Uterus (tissue), 4 donors: Measurements from ENCODE around the gene SNX10. TPM values are rescaled to one million over a fixed set of nuclear protein-coding genes. Genes with fewer than 3 reads are reported as not detected.

Source experiments
- DNase-seq, 2 donors: peaks; one replicate each; pipeline ENCODE4 v3.0.0-alpha.2; 2019 to 2020
- H3K27ac ChIP-seq, 2 donors: fragments of 200-600 bp; sonication (generic); 1 replicate in 1 of 2; 2 replicates in 1 of 2; pipeline ENCODE4 v1.5.1; 2016 to 2018
- H3K27me3 ChIP-seq, 2 donors: fragments of 200-600 bp; sonication (generic); one replicate each; pipeline ENCODE4 v1.5.1; 2018 to 2019; ENCODE audit warnings: control low read depth in 1 of 2
- H3K36me3 ChIP-seq, 2 donors: fragments of 200-600 bp; sonication (generic); one replicate each; pipeline ENCODE4 v1.5.1; 2019; ENCODE audit warnings: control low read depth in 1 of 2
- H3K4me1 ChIP-seq, 2 donors: fragments of 200-600 bp; sonication (generic); one replicate each; pipeline ENCODE4 v1.5.1; 2018 to 2019; ENCODE audit warnings: control low read depth in 1 of 2
- H3K4me3 ChIP-seq, 2 donors: fragments of 200-600 bp; sonication (generic); 1 replicate in 1 of 2; 2 replicates in 1 of 2; pipeline ENCODE4 v1.5.1; 2018 to 2019; ENCODE audit warnings: mild to moderate bottlenecking in 1 of 2
- H3K9me3 ChIP-seq, 2 donors: fragments of 200-600 bp; sonication (generic); one replicate each; pipeline ENCODE4 v1.5.1; 2019; ENCODE audit warnings: control low read depth in 1 of 2
- CTCF ChIP-seq, 4 experiments: fragments of 200-600 bp in 2 of 4; fragments of 450-650 bp in 2 of 4; sonication (generic) in 2 of 4; IDR thresholded peaks; one replicate each; pipeline ENCODE4 v1.5.1; 2016 to 2019; ENCODE audit warnings: antibody characterized with exemption in 4 of 4, mild to moderate bottlenecking in 2 of 4, moderate library complexity in 1 of 4
- POLR2A ChIP-seq, 2 donors: fragments of 450-650 bp; IDR thresholded peaks; one replicate each; pipeline ENCODE4 v1.6.1; 2016; ENCODE audit warnings: antibody characterized with exemption in 2 of 2, mild to moderate bottlenecking in 1 of 2, moderate library complexity in 1 of 2
- intact Hi-C: fragments of 100-400 bp; cut with DNase I; formaldehyde crosslinking; loops from one replicate; pipeline ENCODE4 v1.15.1; 2023; ENCODE audit warnings: low total_unique reads
- total RNA-seq, 4 donors: library from RNA; depleted of rRNA in 3 of 4; stranded (reverse); fragments of >200 nt in 3 of 4; gene quantifications; one replicate each; pipeline versions ENCODE4 v1.1.0 to v1.2.4, GENCODE V29; 2014 to 2023
- donor health status: DM: yes; HTN: yes; CAD: no.

Gene SNX10
- total RNA-seq, 4 donors from 2014 or later = 7.7 to 16.8 (median 9.7) TPM

GRCh38 chr7:26265499-26266075 lies 26.1 kb upstream of the SNX10 start:
- Histone ChIP-seq H3K27me3 (no peaks in the 10 kb centered on the region), H3K9me3 (no peaks in the 10 kb centered on the region), H3K36me3 (no peaks in the 10 kb centered on the region), H3K4me1 (no peaks in the 10 kb centered on the region), H3K27ac (no peak overlapping the region), H3K4me3 (no peak overlapping the region)
- no peak for TF ChIP-seq POLR2A (IDR thresholded peaks at IDR 0.05)
- TF ChIP-seq CTCF (IDR thresholded peaks at IDR 0.05) = no peak
- DNase-seq = no peak
- intact Hi-C loops = no loop called here

GRCh38 chr7:26267601-26268166 lies 24.0 kb upstream of the SNX10 start:
- DNase-seq = no peak
- no peaks in the 10 kb centered on the region for H3K27me3 ChIP-seq
- H3K27ac ChIP-seq = no peak overlapping the region
- no peak for TF ChIP-seq CTCF (IDR thresholded peaks at IDR 0.05)
- TF ChIP-seq POLR2A (IDR thresholded peaks at IDR 0.05) = no peak
- H3K4me3 ChIP-seq = no peak overlapping the region
- no peaks in the 10 kb centered on the region for H3K4me1 ChIP-seq
- H3K36me3 ChIP-seq = no peaks in the 10 kb centered on the region
- H3K9me3 ChIP-seq = no peaks in the 10 kb centered on the region
- intact Hi-C loops = no loop called here

- intact Hi-C loops = no loop called here
- no peak overlapping the region for H3K4me3 ChIP-seq
- H3K27ac ChIP-seq = no peak overlapping the region
- H3K4me1 ChIP-seq = no peaks in the 10 kb centered on the region
- H3K9me3 ChIP-seq = no peaks in the 10 kb centered on the region
- no peak for TF ChIP-seq CTCF (IDR thresholded peaks at IDR 0.05)
- TF ChIP-seq POLR2A (IDR thresholded peaks at IDR 0.05) = no peak
- H3K36me3 ChIP-seq = no peaks in the 10 kb centered on the region
- no peak for DNase-seq
- no peaks in the 10 kb centered on the region for H3K27me3 ChIP-seq
These were observed 16.4 kb upstream of the SNX10 start for GRCh38 chr7:26275213-26275612.

- intact Hi-C loops = no loop called here
- no peak for DNase-seq
- H3K4me3 ChIP-seq = no peak overlapping the region
- no peaks in the 10 kb centered on the region for H3K27me3 ChIP-seq
- no peaks in the 10 kb centered on the region for H3K36me3 ChIP-seq
- TF ChIP-seq POLR2A (IDR thresholded peaks at IDR 0.05) (no peak), CTCF (IDR thresholded peaks at IDR 0.05) (peak in 3 of 4 experiments; percentile 20 to 29 (median 21))
- H3K27ac ChIP-seq = no peak overlapping the region
- H3K4me1 ChIP-seq = no peaks in the 10 kb centered on the region
- H3K9me3 ChIP-seq = no peaks in the 10 kb centered on the region
These were observed 12.9 kb upstream of the SNX10 start for GRCh38 chr7:26278770-26279169.

GRCh38 chr7:26279405-26279804 lies 12.3 kb upstream of the SNX10 start:
- Histone ChIP-seq H3K36me3 (no peaks in the 10 kb centered on the region), H3K9me3 (no peaks in the 10 kb centered on the region), H3K4me1 (no peaks in the 10 kb centered on the region), H3K4me3 (no peak overlapping the region), H3K27ac (no peak overlapping the region), H3K27me3 (no peaks in the 10 kb centered on the region)
- intact Hi-C loops = no loop called here
- no peak for DNase-seq
- no peak for TF ChIP-seq POLR2A (IDR thresholded peaks at IDR 0.05)
- TF ChIP-seq CTCF (IDR thresholded peaks at IDR 0.05) = no peak
